Activated naive CD4-positive, alpha-beta T cell treated with anti-CD3 and anti-CD28 coated beads, Interleukin-2, amount 50 U/mL, for 16 hours (primary cell): Measurements from ENCODE around the gene TGM1.

ENCODE experiments used
- DNase-seq: peaks from one replicate; pipeline ENCODE4 v3.0.0-alpha.2; 2020

The TGM1 gene

GRCh38 chr14:24269910-24270536 is 7.0 kb upstream of the TGM1 start:
- no peak for DNase-seq

DNA sequence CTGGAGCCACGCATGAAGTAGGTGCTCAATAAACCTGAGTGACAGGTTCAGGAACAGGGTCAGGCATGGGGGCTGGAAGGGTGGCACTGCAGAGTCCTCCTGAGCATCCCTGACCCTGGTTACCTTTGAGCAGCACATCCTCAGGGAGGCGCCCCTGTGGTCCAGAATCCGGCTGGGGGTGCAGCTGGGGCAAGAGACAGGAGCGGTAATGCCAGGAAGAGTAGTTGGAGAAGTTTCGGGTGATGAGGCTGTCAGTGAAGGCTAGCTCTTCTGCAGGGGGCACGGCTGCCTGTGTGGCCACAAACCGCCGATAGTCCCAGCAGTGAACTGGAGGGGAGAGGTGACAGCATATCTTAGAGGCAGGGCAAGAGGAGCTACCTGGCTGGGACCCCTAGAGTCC is 6.4 kb upstream of the TGM1 start:
- DNase-seq = no peak

GRCh38 chr14:24268225-24268624 is 5.2 kb upstream of the TGM1 start:
- no peak for DNase-seq

- no peak for DNase-seq
Observed at GRCh38 chr14:24267516-24267915, 4.5 kb upstream of the TGM1 start.

DNA sequence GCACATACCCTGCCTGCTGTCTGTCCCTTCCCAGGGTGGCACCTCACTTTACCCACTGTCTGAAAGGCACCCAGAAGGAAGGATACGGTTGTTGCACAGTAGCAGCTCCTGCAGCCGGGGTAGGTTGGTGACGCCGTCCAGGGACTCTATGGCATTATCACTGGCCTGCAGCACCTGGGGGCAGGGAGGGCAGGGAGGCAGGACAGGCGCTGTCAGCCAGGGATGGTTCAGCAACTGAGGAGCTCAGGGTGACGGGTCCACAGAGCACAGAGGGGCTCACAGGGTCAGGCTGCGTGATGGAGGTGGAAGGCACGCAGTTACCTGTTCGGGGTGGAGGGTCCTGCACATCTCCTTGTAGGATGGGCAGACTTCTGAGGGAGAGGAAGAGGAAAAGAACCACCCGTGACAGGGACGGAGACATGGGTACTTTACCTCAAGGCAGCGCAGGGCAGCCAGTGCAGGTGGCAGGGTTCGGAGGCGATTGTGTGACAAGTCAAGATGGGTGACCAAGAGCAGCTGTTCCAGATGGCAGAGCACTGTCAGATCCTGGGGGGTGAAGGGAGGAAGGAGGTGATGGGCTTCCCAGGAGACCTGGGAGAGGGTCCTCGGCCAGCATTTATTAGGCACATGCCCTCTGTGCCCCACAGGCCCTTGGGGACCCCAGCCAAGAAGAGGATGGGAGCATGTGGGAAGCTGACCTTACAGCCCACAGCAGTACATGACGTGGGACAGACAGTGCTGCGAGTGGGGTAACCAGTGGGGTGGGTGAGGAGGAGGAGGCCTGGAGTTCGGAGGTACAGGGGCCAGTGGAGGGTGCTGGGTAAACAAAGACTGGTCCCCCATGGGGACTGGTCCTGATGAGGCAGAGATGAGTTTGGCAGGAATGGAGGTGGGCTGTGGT is 3.6 kb upstream of the TGM1 start:
- DNase-seq = no peak

DNA sequence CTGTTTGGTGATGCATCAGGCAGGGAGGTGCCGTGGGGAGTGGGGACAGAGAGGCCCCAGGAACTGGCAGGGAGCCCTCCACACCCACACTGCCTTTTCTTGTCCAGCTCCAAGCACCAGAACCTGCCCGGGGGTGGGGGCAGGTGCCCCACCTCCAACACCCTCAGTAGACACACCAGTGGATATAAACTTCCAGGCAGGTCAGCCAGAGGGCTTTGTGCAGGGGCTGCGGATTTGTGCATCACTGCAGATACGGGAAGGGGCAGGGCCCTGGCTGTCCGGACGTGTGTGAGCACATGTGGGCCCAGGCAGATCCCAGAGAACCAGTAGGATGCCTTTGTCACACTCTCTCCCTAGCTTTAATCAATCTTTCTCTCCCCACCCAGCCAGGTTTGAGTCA is 1.3 kb upstream of the TGM1 start:
- DNase-seq = no peak

DNA sequence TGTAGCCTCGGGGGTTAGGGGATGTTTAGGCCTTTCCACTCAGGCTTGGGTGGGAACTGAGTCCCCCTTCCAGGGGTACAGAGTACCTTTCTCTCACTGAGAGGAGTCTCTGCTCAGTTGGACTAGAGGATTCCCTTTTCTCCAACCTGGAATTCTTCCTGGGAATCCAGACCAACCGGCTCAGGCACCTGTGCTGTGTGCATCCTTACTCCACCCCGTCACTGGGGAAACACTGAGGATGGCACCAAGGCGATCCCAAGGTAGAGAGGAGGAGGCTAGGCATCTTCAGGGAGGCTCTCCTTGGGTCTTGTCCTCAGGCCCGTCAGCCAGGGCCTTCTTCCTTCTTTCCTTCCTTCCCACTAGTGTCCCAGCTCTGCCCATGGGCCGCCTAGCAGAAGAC is 871 bp upstream of the TGM1 start:
- no peak for DNase-seq

DNA sequence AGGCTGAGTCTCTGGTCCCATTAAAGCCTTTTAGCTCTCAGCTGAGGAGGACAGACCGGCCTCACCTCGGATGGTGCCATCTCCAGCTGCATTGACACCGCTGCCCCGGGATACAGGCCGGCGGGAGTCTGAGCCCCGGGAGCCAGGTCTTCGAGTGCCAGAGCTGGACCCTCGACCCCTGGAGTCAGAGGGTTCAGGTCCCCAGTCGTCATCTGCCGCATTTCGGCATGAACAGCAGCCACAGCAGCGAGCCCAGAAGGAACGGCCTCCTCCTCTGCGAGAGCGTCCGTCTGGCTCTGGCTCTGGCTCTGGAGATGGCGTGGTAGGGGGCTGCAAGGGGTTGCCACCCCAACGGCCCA is 1.0 kb downstream of the TGM1 start:
- no peak for DNase-seq

- no peak for DNase-seq
Observed at GRCh38 chr14:24261256-24261968, 1.6 kb downstream of the TGM1 start.

- DNase-seq = no peak
Observed at GRCh38 chr14:24260780-24261157, 2.2 kb downstream of the TGM1 start.

- DNase-seq = no peak
Observed at GRCh38 chr14:24260026-24260779, 2.8 kb downstream of the TGM1 start.

DNA sequence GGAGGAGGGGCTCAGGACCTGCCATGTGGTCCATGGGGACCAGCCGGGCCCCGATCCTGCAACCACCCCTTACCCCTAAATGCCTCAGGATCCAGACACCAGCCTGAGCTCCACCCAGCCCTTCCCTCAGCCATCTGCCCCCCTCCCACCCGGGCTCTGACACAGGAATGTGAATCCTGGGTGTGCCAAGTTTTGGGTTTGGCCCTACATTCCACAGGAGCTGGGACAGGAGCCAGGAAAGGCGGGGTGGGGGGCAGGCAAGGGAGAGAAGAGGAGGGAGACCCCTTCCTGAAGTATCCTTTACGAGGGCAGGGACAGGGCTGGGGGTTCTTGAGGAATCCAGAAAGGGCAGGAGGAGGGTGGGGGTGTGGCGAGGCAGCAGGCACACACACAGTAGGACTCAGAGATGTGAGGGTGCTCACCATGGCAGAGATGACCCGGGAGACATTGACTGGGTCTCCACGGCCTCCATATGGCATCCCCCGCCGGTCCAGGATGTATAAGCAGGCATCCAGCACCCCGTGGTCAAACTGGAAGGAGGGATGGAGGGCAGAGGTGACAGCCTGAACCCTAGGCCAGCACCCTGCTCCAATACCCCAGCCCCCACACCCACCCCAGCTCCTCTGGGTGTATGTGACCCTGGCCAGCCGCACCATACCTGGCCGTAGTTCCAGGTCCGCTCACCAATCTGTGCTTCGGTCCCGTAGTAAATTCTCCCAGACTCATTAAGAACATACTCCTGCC is 3.5 kb downstream of the TGM1 start:
- DNase-seq = no peak

DNA sequence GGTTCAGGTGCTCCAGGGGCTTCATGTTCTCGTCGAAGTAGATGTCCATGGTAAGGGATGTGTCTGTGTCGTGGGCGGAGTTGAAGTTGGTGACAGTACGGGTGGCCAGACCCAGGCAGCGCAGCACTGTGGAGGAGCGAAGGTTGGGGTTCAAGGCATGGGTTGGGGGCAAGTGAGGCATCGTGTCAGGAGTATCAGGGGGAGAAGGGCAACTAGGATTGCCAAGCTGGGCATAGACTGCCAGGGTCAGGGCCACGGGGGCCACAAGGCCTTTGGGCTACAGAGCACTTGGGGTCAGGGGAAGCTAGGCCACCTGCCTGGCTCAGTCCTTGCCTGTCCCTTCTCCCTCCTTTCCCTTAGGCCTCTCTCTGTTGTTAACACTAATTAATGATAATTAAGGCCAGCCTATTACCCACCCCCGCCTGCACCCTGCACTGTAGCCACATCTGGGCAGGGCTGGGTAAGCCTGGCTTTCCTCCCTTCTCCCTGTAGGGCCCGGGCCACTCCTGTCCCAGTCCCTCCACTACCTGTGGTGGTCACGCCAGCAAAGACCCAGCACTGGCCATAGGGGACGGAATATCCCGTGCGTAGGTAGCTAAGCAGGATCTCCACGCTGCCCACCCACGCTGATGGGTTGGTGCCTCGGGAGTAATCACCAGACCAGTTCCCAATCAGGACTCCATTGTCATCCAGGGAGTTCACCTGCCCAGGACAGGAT is 4.3 kb downstream of the TGM1 start:
- DNase-seq = no peak

DNA sequence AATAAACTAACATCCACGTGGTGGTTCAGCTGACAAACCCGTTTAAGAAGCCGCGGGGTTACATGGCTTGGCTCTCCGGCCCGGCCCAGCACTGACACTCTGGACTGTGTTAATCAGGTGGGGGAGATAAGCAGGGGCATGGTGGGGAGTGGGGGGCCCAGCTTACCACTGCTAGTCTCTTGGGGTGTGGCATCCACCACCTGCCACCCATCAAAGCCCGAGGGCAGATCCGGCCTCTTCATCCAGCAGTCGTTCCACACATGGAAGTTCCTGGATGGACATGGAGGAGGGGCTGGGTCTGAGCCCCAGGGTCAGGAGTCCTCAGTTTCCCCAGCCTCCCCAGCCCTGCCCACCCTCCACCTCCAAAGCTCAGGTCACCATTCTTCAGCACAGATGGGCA is 4.9 kb downstream of the TGM1 start:
- DNase-seq = no peak

- no peak for DNase-seq
Observed at GRCh38 chr14:24256960-24257359, 6.0 kb downstream of the TGM1 start.

DNA sequence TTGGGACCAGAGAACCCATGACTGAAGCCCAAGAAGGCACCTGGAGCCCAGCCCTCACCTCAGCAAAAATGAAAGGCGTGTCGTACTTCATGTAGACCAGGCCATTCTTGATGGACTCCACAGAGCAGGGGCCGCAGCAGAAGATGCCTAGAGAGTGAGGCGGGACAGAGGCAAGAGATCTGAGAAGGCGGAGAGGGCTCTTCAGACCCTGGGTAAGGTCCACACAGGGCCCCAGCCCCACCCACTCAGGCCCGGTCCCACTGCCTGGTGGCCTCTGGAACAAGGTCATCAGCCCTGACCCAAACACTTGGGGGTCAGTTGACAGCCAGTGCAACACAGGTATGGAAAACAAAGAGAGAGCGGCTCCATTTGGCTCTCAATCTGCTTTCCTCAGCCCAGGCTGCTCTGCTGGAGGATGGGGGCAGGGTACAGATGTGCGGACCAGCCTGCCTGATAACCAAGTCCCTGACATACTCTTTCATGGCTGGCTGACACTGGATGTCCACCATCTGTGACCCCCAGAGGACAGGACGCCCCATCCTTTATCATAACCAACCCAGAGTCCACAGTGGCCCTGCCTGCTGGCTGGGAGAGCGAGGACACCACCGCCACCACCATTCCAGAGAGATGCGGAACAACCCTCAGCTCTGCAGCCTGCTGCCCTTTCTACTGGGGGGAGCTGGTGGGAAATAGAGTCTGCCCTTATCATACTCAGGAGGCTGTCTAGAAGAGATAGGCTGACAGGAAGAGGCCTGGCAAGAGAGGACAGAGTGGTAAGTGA is 6.9 kb downstream of the TGM1 start:
- no peak for DNase-seq

DNA sequence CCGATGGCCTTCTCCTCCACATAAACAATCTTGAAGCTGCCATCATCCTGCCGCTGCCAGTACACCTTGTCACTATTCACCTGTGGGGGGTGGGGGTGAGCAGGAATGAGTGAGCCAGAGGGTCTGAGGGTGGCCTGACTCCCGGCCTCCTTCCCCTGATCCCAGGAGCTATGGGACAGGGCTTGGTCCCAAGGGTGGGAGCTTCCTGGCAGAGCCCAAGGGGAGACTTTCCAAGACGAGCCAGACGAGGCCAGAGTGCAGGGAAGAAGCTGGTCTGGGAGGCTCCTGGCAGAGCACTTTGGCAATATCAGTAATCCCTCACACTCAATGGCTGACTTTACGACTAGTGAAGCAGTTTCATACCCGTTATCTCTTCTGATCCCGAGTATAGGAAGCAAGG is 7.5 kb downstream of the TGM1 start:
- no peak for DNase-seq

DNA sequence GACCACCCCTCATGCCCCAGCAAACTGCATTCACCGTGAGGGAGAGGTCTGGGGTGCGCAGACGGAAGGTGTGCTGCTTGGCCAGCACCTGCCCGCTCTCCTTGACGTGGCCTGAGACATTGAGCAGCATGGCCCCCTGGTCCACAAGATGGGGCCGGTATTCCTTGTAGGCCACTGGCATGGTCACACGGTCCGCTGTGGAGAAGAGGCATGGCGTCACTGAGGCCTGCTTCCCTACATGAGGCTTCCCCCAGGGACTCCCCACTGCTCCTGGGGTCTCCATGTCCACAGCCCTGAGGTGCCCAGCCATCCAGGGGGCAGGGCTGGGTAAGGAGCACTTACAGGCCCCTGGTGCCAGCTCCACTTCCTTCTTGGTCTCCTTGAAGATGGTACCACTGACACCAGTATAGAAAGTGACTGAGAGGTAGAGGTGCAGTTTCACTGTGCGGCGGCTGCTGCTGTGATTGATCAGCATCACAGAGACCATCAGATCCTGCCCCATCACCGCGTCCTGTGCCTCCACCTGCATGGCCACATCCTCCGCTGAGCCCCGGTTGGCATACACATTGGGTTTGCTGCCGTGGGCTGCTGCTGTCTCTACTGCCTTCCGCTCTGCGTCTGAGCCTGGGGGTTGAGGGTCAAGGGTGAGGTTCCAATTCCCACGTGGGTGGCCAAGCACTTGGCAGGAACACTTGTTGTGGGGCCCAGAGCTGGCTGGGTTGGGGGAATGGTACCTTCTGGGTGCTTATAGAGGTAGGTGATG is 8.2 kb downstream of the TGM1 start:
- DNase-seq = no peak

- DNase-seq = no peak
Observed at GRCh38 chr14:24253936-24254335, 9.0 kb downstream of the TGM1 start.
